Measurements from ENCODE around the gene CCDC102B. TPM values are rescaled to one million over a fixed set of nuclear protein-coding genes. Genes with fewer than 3 reads are reported as not detected.

The CCDC102B gene
- total RNA-seq, 1 donor from 2014 or later: 8.1 TPM

- no peaks in the 10 kb centered on the region for H3K27me3 Mint-ChIP-seq (ENCODE audit: unreplicated experiment)
- H3K36me3 Mint-ChIP-seq (ENCODE audit: unreplicated experiment): no peaks in the 10 kb centered on the region
- no peak for DNase-seq
- H3K4me3 Mint-ChIP-seq (ENCODE audit: unreplicated experiment): no peak overlapping the region
- peaks cover 6% of the 10 kb centered on the region for H3K4me1 Mint-ChIP-seq (ENCODE audit: low read depth, unreplicated experiment)
- H3K27ac Mint-ChIP-seq (ENCODE audit: unreplicated experiment): no peak overlapping the region
- H3K9me3 Mint-ChIP-seq (ENCODE audit: unreplicated experiment): no peaks in the 10 kb centered on the region
- no peak for TF ChIP-seq CTCF (IDR thresholded peaks at IDR 0.05; ENCODE audit: partially characterized antibody, unreplicated experiment)
Measured at GRCh38 chr18:68818584-68818983, 20.7 kb downstream of the CCDC102B start.

- H3K36me3 Mint-ChIP-seq (ENCODE audit: unreplicated experiment): no peaks in the 10 kb centered on the region
- H3K27ac Mint-ChIP-seq (ENCODE audit: unreplicated experiment): no peak overlapping the region
- peaks cover 1% of the 10 kb centered on the region for H3K4me1 Mint-ChIP-seq (ENCODE audit: low read depth, unreplicated experiment)
- no peaks in the 10 kb centered on the region for H3K9me3 Mint-ChIP-seq (ENCODE audit: unreplicated experiment)
- DNase-seq: no peak
- peaks cover 2% of the 10 kb centered on the region for H3K27me3 Mint-ChIP-seq (ENCODE audit: unreplicated experiment)
- H3K4me3 Mint-ChIP-seq (ENCODE audit: unreplicated experiment): no peak overlapping the region
- no peak for TF ChIP-seq CTCF (IDR thresholded peaks at IDR 0.05; ENCODE audit: partially characterized antibody, unreplicated experiment)
Measured at GRCh38 chr18:68822926-68823325, 25.0 kb downstream of the CCDC102B start.

- no peaks in the 10 kb centered on the region for H3K36me3 Mint-ChIP-seq (ENCODE audit: unreplicated experiment)
- no peak for TF ChIP-seq CTCF (IDR thresholded peaks at IDR 0.05; ENCODE audit: partially characterized antibody, unreplicated experiment)
- no peaks in the 10 kb centered on the region for H3K4me1 Mint-ChIP-seq (ENCODE audit: low read depth, unreplicated experiment)
- no peaks in the 10 kb centered on the region for H3K9me3 Mint-ChIP-seq (ENCODE audit: unreplicated experiment)
- H3K27ac Mint-ChIP-seq (ENCODE audit: unreplicated experiment): no peak overlapping the region
- peaks cover 2% of the 10 kb centered on the region for H3K27me3 Mint-ChIP-seq (ENCODE audit: unreplicated experiment)
- DNase-seq: no peak
- H3K4me3 Mint-ChIP-seq (ENCODE audit: unreplicated experiment): no peak overlapping the region
Measured at GRCh38 chr18:68826121-68826520, 28.2 kb downstream of the CCDC102B start.

GRCh38 chr18:68830256-68831045, 32.6 kb downstream of the CCDC102B start:
- H3K4me3 Mint-ChIP-seq (ENCODE audit: unreplicated experiment): no peak overlapping the region
- no peaks in the 10 kb centered on the region for H3K9me3 Mint-ChIP-seq (ENCODE audit: unreplicated experiment)
- no peaks in the 10 kb centered on the region for H3K36me3 Mint-ChIP-seq (ENCODE audit: unreplicated experiment)
- H3K27me3 Mint-ChIP-seq (ENCODE audit: unreplicated experiment): peaks cover 2% of the 10 kb centered on the region
- DNase-seq: no peak
- no peak overlapping the region for H3K27ac Mint-ChIP-seq (ENCODE audit: unreplicated experiment)
- TF ChIP-seq CTCF (IDR thresholded peaks at IDR 0.05; ENCODE audit: partially characterized antibody, unreplicated experiment): no peak
- no peaks in the 10 kb centered on the region for H3K4me1 Mint-ChIP-seq (ENCODE audit: low read depth, unreplicated experiment)

GRCh38 chr18:68833756-68834155, 35.9 kb downstream of the CCDC102B start:
- H3K4me3 Mint-ChIP-seq (ENCODE audit: unreplicated experiment): no peak overlapping the region
- no peaks in the 10 kb centered on the region for H3K36me3 Mint-ChIP-seq (ENCODE audit: unreplicated experiment)
- H3K27me3 Mint-ChIP-seq (ENCODE audit: unreplicated experiment): no peaks in the 10 kb centered on the region

More at GRCh38 chr18:68833756-68834155, 35.9 kb downstream of the CCDC102B start:
- H3K9me3 Mint-ChIP-seq (ENCODE audit: unreplicated experiment): no peaks in the 10 kb centered on the region
- no peak for DNase-seq
- H3K27ac Mint-ChIP-seq (ENCODE audit: unreplicated experiment): no peak overlapping the region
- no peak for TF ChIP-seq CTCF (IDR thresholded peaks at IDR 0.05; ENCODE audit: partially characterized antibody, unreplicated experiment)
- H3K4me1 Mint-ChIP-seq (ENCODE audit: low read depth, unreplicated experiment): peaks cover 4% of the 10 kb centered on the region
